ENCODE measurements around the gene PRPF40A.

DNA sequence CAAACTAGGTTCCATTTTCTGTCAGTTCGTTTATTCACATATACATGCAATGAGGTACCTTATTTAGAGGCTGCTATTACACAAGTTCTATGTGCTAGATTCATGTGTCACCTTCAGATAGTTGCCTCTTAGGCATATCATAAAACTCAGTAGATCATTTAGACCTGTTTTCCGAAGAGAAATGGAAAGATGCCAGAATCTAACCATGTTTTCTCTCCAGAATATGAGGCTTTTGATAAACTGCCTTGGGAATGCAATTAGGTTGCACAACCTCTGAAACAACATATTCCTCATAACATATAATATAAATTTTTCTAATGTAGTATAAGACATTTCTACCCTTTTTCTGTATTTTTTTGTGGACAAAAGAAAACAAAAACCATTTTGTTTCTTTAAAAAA, 108.1 kb downstream of the PRPF40A start:
- TF ChIP-seq, protein P1, sequence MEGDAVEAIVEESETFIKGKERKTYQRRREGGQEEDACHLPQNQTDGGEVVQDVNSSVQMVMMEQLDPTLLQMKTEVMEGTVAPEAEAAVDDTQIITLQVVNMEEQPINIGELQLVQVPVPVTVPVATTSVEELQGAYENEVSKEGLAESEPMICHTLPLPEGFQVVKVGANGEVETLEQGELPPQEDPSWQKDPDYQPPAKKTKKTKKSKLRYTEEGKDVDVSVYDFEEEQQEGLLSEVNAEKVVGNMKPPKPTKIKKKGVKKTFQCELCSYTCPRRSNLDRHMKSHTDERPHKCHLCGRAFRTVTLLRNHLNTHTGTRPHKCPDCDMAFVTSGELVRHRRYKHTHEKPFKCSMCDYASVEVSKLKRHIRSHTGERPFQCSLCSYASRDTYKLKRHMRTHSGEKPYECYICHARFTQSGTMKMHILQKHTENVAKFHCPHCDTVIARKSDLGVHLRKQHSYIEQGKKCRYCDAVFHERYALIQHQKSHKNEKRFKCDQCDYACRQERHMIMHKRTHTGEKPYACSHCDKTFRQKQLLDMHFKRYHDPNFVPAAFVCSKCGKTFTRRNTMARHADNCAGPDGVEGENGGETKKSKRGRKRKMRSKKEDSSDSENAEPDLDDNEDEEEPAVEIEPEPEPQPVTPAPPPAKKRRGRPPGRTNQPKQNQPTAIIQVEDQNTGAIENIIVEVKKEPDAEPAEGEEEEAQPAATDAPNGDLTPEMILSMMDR (conservative IDR thresholded peaks at IDR 0.05 in 1 of 2, IDR thresholded peaks at IDR 0.05 in 1 of 2; ENCODE audit: extremely low read depth in 1 of 2, insufficient read depth in 1 of 2, low read depth in 1 of 2, low read length in 2 of 2), result no peak
- no peak for TF ChIP-seq EZH2 (IDR thresholded peaks at IDR 0.05; ENCODE audit: borderline replicate concordance, low read length)
